Keratinocyte (primary cell): Measurements from ENCODE around the gene TCTN2.

Experiments
- EZH2 ChIP-seq: IDR thresholded peaks from one replicate; pipeline ENCODE4 v1.6.1; 2012; ENCODE audit warnings: inconsistent platforms, mild to moderate bottlenecking, low read length, moderate library complexity
- TF ChIP-seq, protein P1 (sequence below), 3 experiments: IDR thresholded peaks in 1 of 3; conservative IDR thresholded peaks in 1 of 3; optimal IDR thresholded peaks in 1 of 3; 2 replicates in 2 of 3; 3 replicates in 1 of 3; pipeline versions ENCODE3 to v1.5.1; 2011; ENCODE audit warnings: low read length in 3 of 3, mild to moderate bottlenecking in 3 of 3, moderate library complexity in 2 of 3, control low read depth in 1 of 3, inconsistent platforms in 1 of 3; ENCODE audit not compliant: insufficient read depth in 2 of 3; ENCODE audit errors: extremely low read depth in 1 of 3

DNA sequence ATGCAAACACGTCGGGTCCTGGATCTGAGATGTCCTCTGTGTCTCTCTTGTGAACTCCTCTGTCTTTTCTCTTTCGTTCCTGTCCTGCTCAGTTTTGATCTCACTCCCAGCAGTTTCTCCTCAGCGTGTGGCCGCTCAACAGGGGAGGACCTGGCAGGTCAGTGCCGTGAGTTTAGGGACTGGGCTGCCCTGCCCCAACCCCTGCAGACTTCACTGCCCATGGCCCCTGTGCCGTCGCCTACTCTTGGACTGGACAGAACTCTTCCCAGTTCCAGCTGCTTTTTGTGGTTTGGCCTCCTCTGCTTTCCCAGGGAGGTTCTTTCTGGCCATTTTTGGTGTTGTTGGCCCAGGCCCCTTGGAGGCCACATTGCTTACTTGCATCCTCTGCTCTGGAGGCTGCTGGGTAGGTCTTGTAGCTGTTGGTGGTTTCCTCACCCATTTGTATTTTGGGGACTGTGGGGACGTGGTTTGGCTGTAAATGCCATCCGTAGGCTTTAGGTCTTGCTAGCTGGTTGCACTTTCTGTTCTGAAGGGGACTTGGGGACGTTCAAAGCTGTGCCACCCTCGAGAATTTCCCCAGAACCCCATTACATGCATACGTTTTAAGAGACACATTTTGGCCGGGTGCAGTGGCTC lies 71.1 kb downstream of the TCTN2 start:
- TF ChIP-seq, protein P1, sequence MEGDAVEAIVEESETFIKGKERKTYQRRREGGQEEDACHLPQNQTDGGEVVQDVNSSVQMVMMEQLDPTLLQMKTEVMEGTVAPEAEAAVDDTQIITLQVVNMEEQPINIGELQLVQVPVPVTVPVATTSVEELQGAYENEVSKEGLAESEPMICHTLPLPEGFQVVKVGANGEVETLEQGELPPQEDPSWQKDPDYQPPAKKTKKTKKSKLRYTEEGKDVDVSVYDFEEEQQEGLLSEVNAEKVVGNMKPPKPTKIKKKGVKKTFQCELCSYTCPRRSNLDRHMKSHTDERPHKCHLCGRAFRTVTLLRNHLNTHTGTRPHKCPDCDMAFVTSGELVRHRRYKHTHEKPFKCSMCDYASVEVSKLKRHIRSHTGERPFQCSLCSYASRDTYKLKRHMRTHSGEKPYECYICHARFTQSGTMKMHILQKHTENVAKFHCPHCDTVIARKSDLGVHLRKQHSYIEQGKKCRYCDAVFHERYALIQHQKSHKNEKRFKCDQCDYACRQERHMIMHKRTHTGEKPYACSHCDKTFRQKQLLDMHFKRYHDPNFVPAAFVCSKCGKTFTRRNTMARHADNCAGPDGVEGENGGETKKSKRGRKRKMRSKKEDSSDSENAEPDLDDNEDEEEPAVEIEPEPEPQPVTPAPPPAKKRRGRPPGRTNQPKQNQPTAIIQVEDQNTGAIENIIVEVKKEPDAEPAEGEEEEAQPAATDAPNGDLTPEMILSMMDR (optimal IDR thresholded peaks at IDR 0.05 in 1 of 3, IDR thresholded peaks at IDR 0.05 in 1 of 3, conservative IDR thresholded peaks at IDR 0.05 in 1 of 3; ENCODE audit: extremely low read depth in 1 of 3, insufficient read depth in 2 of 3, low read length in 3 of 3), result no peak
- TF ChIP-seq EZH2, result no peak
